HCT116 (cell line): ENCODE data around the gene CDH13. TPM values are rescaled to one million over a fixed set of nuclear protein-coding genes. Genes with fewer than 3 reads are reported as not detected.

Experiments
- ATAC-seq: fragments of 200-7000 bp; cut with Tn5 transposase; 2 replicates; pipeline ENCODE4 v1.9.1; 2020; ENCODE audit warnings: mild to moderate bottlenecking, moderate library complexity
- BruUV-seq: library from RNA; stranded (reverse); fragments of 400-500 nt; replicated peaks from 2 replicates; lab custom pipeline; 2021; lab: Mats Ljungman, UMichigan
- CTCF ChIA-PET: fragments of 300-600 bp; sonication (Branson Sonifier 250); formaldehyde crosslinking; loops from one replicate; lab custom pipeline; 2021; ENCODE audit warnings: antibody characterized with exemption; lab: Charles Lee
- POLR2A ChIA-PET: fragments of 300-600, 350-600 bp; sonication (Branson Sonifier 250); formaldehyde crosslinking; loops from one replicate; lab custom pipeline; 2021; ENCODE audit warnings: antibody characterized with exemption; lab: Charles Lee
- RAD21 ChIA-PET, 2 experiments: fragments of 300-600 bp; sonication (Branson Sonifier 250); formaldehyde crosslinking; loops; one replicate each; lab custom pipeline; 2023; ENCODE audit warnings: low total read pairs in 2 of 2; ENCODE audit not compliant: uncharacterized antibody in 2 of 2, unreplicated experiment in 2 of 2, low non-redundant PET in 1 of 2; lab: Charles Lee
- DNase-seq: peaks from one replicate; pipeline ENCODE4 v3.0.0-alpha.2; 2010; ENCODE audit warnings: low read depth, low spot score
- H2AFZ ChIP-seq: fragments of 200-600 bp; shearing (Covaris generic), sonication (generic); 2 replicates; pipeline ENCODE4 v1.6.1; 2017; ENCODE audit warnings: low read depth, mixed run types, mixed read lengths, antibody characterized with exemption, low read length; ENCODE audit not compliant: poor library complexity, severe bottlenecking
- H3K27ac ChIP-seq: 2 replicates; pipeline ENCODE4 v1.5.1; 2012; ENCODE audit warnings: low read depth, low read length
- H3K27me3 ChIP-seq: fragments of 200-600 bp; sonication (generic); 2 replicates; pipeline ENCODE4 v1.6.1; 2016; ENCODE audit warnings: mixed run types, low read length, mixed read lengths; ENCODE audit not compliant: insufficient read depth
- H3K36me3 ChIP-seq, 2 experiments: fragments of 200-500 bp in 1 of 2; fragments of 200-600 bp in 1 of 2; sonication (Bioruptor generic) in 1 of 2; sonication (generic) in 1 of 2; 2 replicates each; pipeline versions ENCODE4 v1.5.1 to v1.6.1; 2014 to 2016; ENCODE audit warnings: low read length in 2 of 2, inconsistent platforms in 1 of 2, mixed read lengths in 1 of 2, mixed run types in 1 of 2; ENCODE audit not compliant: insufficient read depth in 2 of 2, control insufficient read depth in 1 of 2
- H3K4me1 ChIP-seq, 2 experiments: fragments of 200-600 bp in 1 of 2; sonication (generic) in 1 of 2; 2 replicates each; pipeline versions ENCODE4 v1.5.1 to v1.6.1; 2012 to 2017; ENCODE audit warnings: low read length in 2 of 2, inconsistent platforms in 1 of 2, mild to moderate bottlenecking in 1 of 2, mixed read lengths in 1 of 2, mixed run types in 1 of 2, moderate library complexity in 1 of 2; ENCODE audit not compliant: insufficient read depth in 2 of 2, control insufficient read depth in 1 of 2
- H3K4me2 ChIP-seq: fragments of 200-600 bp; sonication (generic); 2 replicates; pipeline ENCODE4 v1.6.1; 2017; ENCODE audit warnings: mixed run types, low read length, mixed read lengths
- H3K4me3 ChIP-seq, 2 experiments: fragments of 200-600 bp in 1 of 2; sonication (generic) in 1 of 2; replicated peaks in 1 of 2; 2 replicates each; pipeline ENCODE4 v1.5.1; 2011 to 2016; ENCODE audit warnings: low read length in 2 of 2, control low read depth in 1 of 2, low read depth in 1 of 2, mild to moderate bottlenecking in 1 of 2, mixed read lengths in 1 of 2, mixed run types in 1 of 2
- H3K79me2 ChIP-seq: fragments of 200-600 bp; sonication (generic); 2 replicates; pipeline ENCODE4 v1.6.1; 2017; ENCODE audit warnings: mild to moderate bottlenecking, mixed run types, low read length, moderate library complexity, mixed read lengths; ENCODE audit not compliant: insufficient read depth
- H3K9ac ChIP-seq: fragments of 200-600 bp; sonication (generic); 2 replicates; pipeline ENCODE4 v1.6.1; 2016; ENCODE audit warnings: low read length, mixed read lengths
- H3K9me2 ChIP-seq: fragments of 200-600 bp; sonication (generic), shearing (Covaris generic); 2 replicates; pipeline ENCODE4 v1.6.1; 2017; ENCODE audit warnings: mixed run types, mild to moderate bottlenecking, moderate library complexity; ENCODE audit not compliant: insufficient read depth
- H3K9me3 ChIP-seq, 2 experiments: fragments of 200-500 bp in 1 of 2; fragments of 200-600 bp in 1 of 2; sonication (Bioruptor generic) in 1 of 2; sonication (generic) in 1 of 2; 2 replicates each; pipeline ENCODE4 v1.6.1; 2014 to 2017; ENCODE audit warnings: low read length in 2 of 2, mixed read lengths in 2 of 2, inconsistent platforms in 1 of 2, low read depth in 1 of 2, mild to moderate bottlenecking in 1 of 2, mixed run types in 1 of 2, moderate library complexity in 1 of 2; ENCODE audit not compliant: control insufficient read depth in 1 of 2, insufficient read depth in 1 of 2
- H4K20me1 ChIP-seq: fragments of 200-600 bp; sonication (generic), shearing (Covaris generic); 2 replicates; pipeline ENCODE4 v1.6.1; 2017; ENCODE audit warnings: mixed run types, mild to moderate bottlenecking, moderate library complexity; ENCODE audit not compliant: insufficient read depth
- ATF3 ChIP-seq: IDR thresholded peaks from 2 replicates; pipeline ENCODE4 v1.6.1; 2012
- EGR1 ChIP-seq: IDR thresholded peaks from 2 replicates; pipeline ENCODE4 v1.6.1; 2012; ENCODE audit warnings: low read depth
- ELF1 ChIP-seq: IDR thresholded peaks from 2 replicates; pipeline ENCODE4 v1.6.1; 2012; ENCODE audit warnings: low read depth, borderline replicate concordance
- EZH2 ChIP-seq: fragments of 200-600 bp; sonication (generic); IDR thresholded peaks from 2 replicates; pipeline ENCODE4 v1.6.1; 2017; ENCODE audit warnings: antibody characterized with exemption, mixed run types
- FOSL1 ChIP-seq: IDR thresholded peaks from 2 replicates; pipeline ENCODE4 v1.6.1; 2012; ENCODE audit warnings: low read depth
- MAX ChIP-seq: IDR thresholded peaks from 2 replicates; pipeline ENCODE4 v1.6.1; 2012
- POLR2A ChIP-seq: IDR thresholded peaks from 2 replicates; pipeline ENCODE4 v1.7.0; 2011; ENCODE audit warnings: borderline replicate concordance; ENCODE audit not compliant: insufficient read depth, insufficient read length; ENCODE audit errors: extremely low read depth
- REST ChIP-seq: IDR thresholded peaks from 2 replicates; pipeline ENCODE4 v1.6.1; 2012; ENCODE audit warnings: low read depth
- SP1 ChIP-seq: IDR thresholded peaks from 2 replicates; pipeline ENCODE4 v1.6.1; 2012; ENCODE audit warnings: low read depth
- SRF ChIP-seq: IDR thresholded peaks from 2 replicates; pipeline ENCODE4 v1.6.1; 2012; ENCODE audit warnings: low read depth
- YY1 ChIP-seq: IDR thresholded peaks from 2 replicates; pipeline ENCODE4 v1.6.1; 2011; ENCODE audit warnings: low read length, low read depth, moderate library complexity, mild to moderate bottlenecking; ENCODE audit not compliant: insufficient replicate concordance; ENCODE audit errors: extremely low read depth
- ZBTB33 ChIP-seq: IDR thresholded peaks from 2 replicates; pipeline ENCODE4 v1.6.1; 2011; ENCODE audit warnings: mild to moderate bottlenecking, low read length, moderate library complexity; ENCODE audit not compliant: insufficient replicate concordance; ENCODE audit errors: extremely low read depth
- ZFX ChIP-seq: fragments of 450-650 bp; IDR thresholded peaks from 2 replicates; pipeline ENCODE4 v1.6.1; 2017
- ZNF274 ChIP-seq: fragments of 200-500 bp; sonication (Bioruptor generic); IDR thresholded peaks from 2 replicates; pipeline ENCODE4 v1.6.1; 2014; ENCODE audit warnings: mild to moderate bottlenecking, low read depth, low read length, inconsistent platforms
- intact Hi-C: fragments of 100-400 bp; cut with micrococcal nuclease; formaldehyde crosslinking; loops from 2 replicates; pipeline ENCODE4 v1.10.0; 2022
- total RNA-seq: library from RNA; stranded (reverse); gene quantifications from one replicate; pipeline ENCODE4 v1.2.1, GENCODE V29; 2021; ENCODE audit not compliant: unreplicated experiment

The CDH13 gene
- total RNA-seq, 1 experiment from 2014 or later: not detected

- intact Hi-C loops: no loop called here
- ChIA-PET CTCF (no interaction called here), RAD21 (no interaction called here)
- no peak overlapping the region for H3K4me2 ChIP-seq
- ATAC-seq: no peak
- no peak overlapping the region for H3K27ac ChIP-seq
- BruUV-seq: no TSS peak
- H3K9me3 ChIP-seq: no peaks in the 10 kb centered on the region
- no peaks in the 10 kb centered on the region for H3K9me2 ChIP-seq
- no peak overlapping the region for H2AFZ ChIP-seq
- no peak for TF ChIP-seq ZBTB33
- TF ChIP-seq, all 23 proteins: peak for 0
- Histone ChIP-seq H3K9ac (no peak overlapping the region), H3K4me1 (no peaks in the 10 kb centered on the region), H3K4me3 (no peak overlapping the region), H4K20me1 (no peaks in the 10 kb centered on the region), H3K36me3 (no peaks in the 10 kb centered on the region), H3K27me3 (peaks cover 51% of the 10 kb centered on the region), H3K79me2 (no peaks in the 10 kb centered on the region)
- POLR2A ChIA-PET: no interaction called here
- no peak for DNase-seq
Observed at GRCh38 chr16:83586036-83586435, 959.3 kb downstream of the CDH13 start.

GRCh38 chr16:83586461-83587200 lies 959.9 kb downstream of the CDH13 start:
- Histone ChIP-seq H3K4me3 (no peak overlapping the region), H2AFZ (no peak overlapping the region), H3K4me2 (no peak overlapping the region), H3K79me2 (no peaks in the 10 kb centered on the region), H3K36me3 (no peaks in the 10 kb centered on the region), H3K27ac (no peak overlapping the region), H3K27me3 (peaks cover 51% of the 10 kb centered on the region), H3K4me1 (no peaks in the 10 kb centered on the region), H3K9me3 (no peaks in the 10 kb centered on the region), H3K9me2 (no peaks in the 10 kb centered on the region), H3K9ac (no peak overlapping the region), H4K20me1 (no peaks in the 10 kb centered on the region)
- intact Hi-C loops: no loop called here
- RAD21 ChIA-PET: no interaction called here
- ATAC-seq (no peak), DNase-seq (no peak)
- BruUV-seq: no TSS peak
- CTCF ChIA-PET: no interaction called here
- POLR2A ChIA-PET: no interaction called here
- TF ChIP-seq YY1 (no peak), ZNF274 (no peak), SRF (no peak), EZH2 (no peak), ELF1 (no peak), ATF3 (no peak), MAX (no peak), FOSL1 (no peak), EGR1 (no peak), ZFX (no peak), REST (no peak), POLR2A (no peak), SP1 (no peak)
